Stimulated activated CD8-positive, alpha-beta memory T cell treated with anti-CD3 and anti-CD28 coated beads, Interleukin-12 subunit alpha, Interleukin-12 subunit beta, amount 100 ng/mL, for 24 hours (primary cell): Measurements from ENCODE around the gene EFL1.
"Not testable (repeated sequence)": the region's sequence is repeated elsewhere in the genome, so short reads cannot be mapped to it uniquely, and the experiment has no call there.

ENCODE experiments used
- DNase-seq: peaks from one replicate; pipeline ENCODE4 v3.0.0-alpha.2; 2020; ENCODE audit errors: extremely low read depth

Gene EFL1

GRCh38 chr15:82262422-82263026 lies at the start of gene EFL1, which contains the start of gene SAXO2:
EFL1 (minus strand) TSS chr15:82262734; CDS start chr15:82261778, 956 bp downstream.
SAXO2 (plus strand) TSS chr15:82262818; CDS start chr15:82262880, 62 bp downstream.
- peak; percentile 80 for DNase-seq

GRCh38 chr15:82311321-82311720 lies 48.8 kb upstream of the EFL1 start:
- not testable (repeated sequence) for DNase-seq

GRCh38 chr15:82309802-82310201 lies 47.3 kb upstream of the EFL1 start:
- no peak for DNase-seq

GRCh38 chr15:82307714-82308081 lies 45.2 kb upstream of the EFL1 start:
- DNase-seq, result no peak

- DNase-seq, result no peak
Measured at GRCh38 chr15:82306791-82307713, 44.5 kb upstream of the EFL1 start.

- DNase-seq, result no peak
Measured at GRCh38 chr15:82305621-82306048, 43.1 kb upstream of the EFL1 start.

GRCh38 chr15:82304778-82305090 lies 42.2 kb upstream of the EFL1 start:
- no peak for DNase-seq

- DNase-seq, result no peak
Measured at GRCh38 chr15:82303956-82304777, 41.6 kb upstream of the EFL1 start.

GRCh38 chr15:82301296-82302016 lies 38.9 kb upstream of the EFL1 start:
- no peak for DNase-seq

- DNase-seq, result no peak
Measured at GRCh38 chr15:82300883-82301282, 38.3 kb upstream of the EFL1 start.

- not testable (repeated sequence) for DNase-seq
Measured at GRCh38 chr15:82300326-82300725, 37.8 kb upstream of the EFL1 start.

GRCh38 chr15:82299511-82299914 lies 37.0 kb upstream of the EFL1 start:
- DNase-seq, result not testable (repeated sequence)

GRCh38 chr15:82298520-82298919 lies 36.0 kb upstream of the EFL1 start:
- DNase-seq, result peak; percentile 21

GRCh38 chr15:82298032-82298431 lies 35.5 kb upstream of the EFL1 start:
- DNase-seq, result no peak

GRCh38 chr15:82297546-82297945 lies 35.0 kb upstream of the EFL1 start:
- no peak for DNase-seq

- DNase-seq, result no peak
Measured at GRCh38 chr15:82294061-82294690, 31.6 kb upstream of the EFL1 start.

- DNase-seq, result no peak
Measured at GRCh38 chr15:82292271-82292670, 29.7 kb upstream of the EFL1 start.

- not testable (repeated sequence) for DNase-seq
Measured at GRCh38 chr15:82288202-82288601, 25.7 kb upstream of the EFL1 start.

- not testable (repeated sequence) for DNase-seq
Measured at GRCh38 chr15:82286475-82286874, 23.9 kb upstream of the EFL1 start.

- DNase-seq, result not testable (repeated sequence)
Measured at GRCh38 chr15:82284381-82284780, 21.8 kb upstream of the EFL1 start.

- not testable (repeated sequence) for DNase-seq
Measured at GRCh38 chr15:82282386-82282785, 19.9 kb upstream of the EFL1 start.
